UCSD-AML1 (cell line): ENCODE data around the gene SLC15A2.
"Not testable (repeated sequence)": the region's sequence is repeated elsewhere in the genome, so short reads cannot be mapped to it uniquely, and the experiment has no call there.

Experiments used
- DNase-seq: peaks from one replicate; lab custom pipeline; 2025; ENCODE audit not compliant: unreplicated experiment; lab: John Stamatoyannopoulos, UW

SLC15A2 gene

GRCh38 chr3:121894301-121894990 is at the start of gene SLC15A2:
Gene SLC15A2, plus strand, starts transcription at chr3:121894401. Its CDS starts 76 bp downstream, at chr3:121894477.
- DNase-seq, result no peak

GRCh38 chr3:121844892-121845291 is 49.3 kb upstream of the SLC15A2 start:
- no peak for DNase-seq

GRCh38 chr3:121852256-121852655 is 41.9 kb upstream of the SLC15A2 start:
- no peak for DNase-seq

GRCh38 chr3:121855555-121855954 is 38.6 kb upstream of the SLC15A2 start:
- no peak for DNase-seq

- not testable (repeated sequence) for DNase-seq
Observed at GRCh38 chr3:121857778-121858177, 36.4 kb upstream of the SLC15A2 start.

GRCh38 chr3:121863247-121863646 is 31.0 kb upstream of the SLC15A2 start:
- DNase-seq, result not testable (repeated sequence)

- no peak for DNase-seq
Observed at GRCh38 chr3:121863801-121864200, 30.4 kb upstream of the SLC15A2 start.

GRCh38 chr3:121869736-121870135 is 24.5 kb upstream of the SLC15A2 start:
- no peak for DNase-seq

- no peak for DNase-seq
Observed at GRCh38 chr3:121870717-121871116, 23.5 kb upstream of the SLC15A2 start.

GRCh38 chr3:121871430-121871829 is 22.8 kb upstream of the SLC15A2 start:
- DNase-seq, result no peak

GRCh38 chr3:121878411-121878810 is 15.8 kb upstream of the SLC15A2 start:
- no peak for DNase-seq

GRCh38 chr3:121883507-121883906 is 10.7 kb upstream of the SLC15A2 start:
- no peak for DNase-seq

- DNase-seq, result no peak
Observed at GRCh38 chr3:121885386-121885785, 8.8 kb upstream of the SLC15A2 start.

- no peak for DNase-seq
Observed at GRCh38 chr3:121895121-121895520, 920 bp downstream of the SLC15A2 start.

- no peak for DNase-seq
Observed at GRCh38 chr3:121895736-121896135, 1.5 kb downstream of the SLC15A2 start.

- DNase-seq, result no peak
Observed at GRCh38 chr3:121896823-121897222, 2.6 kb downstream of the SLC15A2 start.

GRCh38 chr3:121897296-121897695 is 3.1 kb downstream of the SLC15A2 start:
- DNase-seq, result no peak

GRCh38 chr3:121913305-121913990 is 19.2 kb downstream of the SLC15A2 start:
- DNase-seq, result no peak

- DNase-seq, result no peak
Observed at GRCh38 chr3:121914081-121914998, 20.1 kb downstream of the SLC15A2 start.

- DNase-seq, result no peak
Observed at GRCh38 chr3:121916189-121916588, 22.0 kb downstream of the SLC15A2 start.

GRCh38 chr3:121918779-121919483 is 24.7 kb downstream of the SLC15A2 start:
- DNase-seq, result no peak
